Muscle of back (tissue), 13 donors: Measurements from ENCODE around the gene SELENOH. TPM values are rescaled to one million over a fixed set of nuclear protein-coding genes. Genes with fewer than 3 reads are reported as not detected.
"Not testable (repeated sequence)": the region's sequence is repeated elsewhere in the genome, so short reads cannot be mapped to it uniquely, and the experiment has no call there.

ENCODE experiments used
- DNase-seq, 3 donors: peaks; one replicate each; pipeline versions ENCODE4 v3.0.0 to v3.0.0-alpha.2; 2013
- long read RNA-seq, 9 donors: transcript quantifications; one replicate each; lab custom pipeline, GENCODE V29; 2026
- polyA plus RNA-seq, 10 donors: library from polyadenylated mRNA; unstranded; fragments of 120-200 nt; gene quantifications; one replicate each; pipeline ENCODE4 v1.2.1, GENCODE V29; 2013; ENCODE audit not compliant: insufficient read length in 10 of 10

The SELENOH gene, protein sequence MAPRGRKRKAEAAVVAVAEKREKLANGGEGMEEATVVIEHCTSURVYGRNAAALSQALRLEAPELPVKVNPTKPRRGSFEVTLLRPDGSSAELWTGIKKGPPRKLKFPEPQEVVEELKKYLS
- 10 to 100 TPM; 56.5 to 90.1 (median 69.9) TPM for polyA plus RNA-seq
- long read RNA-seq, donor 1, transcript SELENOH-204 (4 exons, 818 nt) = major isoform, 71 of 92 reads
- long read RNA-seq, donor 1, transcript SELENOH-205 (3 exons, 1,039 nt) = minor isoform, 6 of 92 reads
- long read RNA-seq, donor 1, partial matches to known transcripts = 6 of 92 reads
- long read RNA-seq, donor 1, other reads (novel, unspliced or antisense) = 0 of 92 reads
- long read RNA-seq, donor 2, transcript SELENOH-202 (4 exons, 469 nt) = minor isoform, 5 of 95 reads
- long read RNA-seq, donor 2, transcript SELENOH-204 (4 exons, 818 nt) = major isoform, 80 of 95 reads
- long read RNA-seq, donor 2, partial matches to known transcripts = 8 of 95 reads
- long read RNA-seq, donor 2, other reads (novel, unspliced or antisense) = 0 of 95 reads
- long read RNA-seq, donor 3 = 0 reads
- long read RNA-seq, donor 4, transcript SELENOH-207 (1 exons, 523 nt) = minor isoform, 5 of 75 reads
- long read RNA-seq, donor 4, transcript SELENOH-204 (4 exons, 818 nt) = major isoform, 64 of 75 reads
- long read RNA-seq, donor 4, partial matches to known transcripts = 0 of 75 reads
- long read RNA-seq, donor 4, other reads (novel, unspliced or antisense) = 0 of 75 reads
- long read RNA-seq, donor 5, transcript SELENOH-202 (4 exons, 469 nt) = minor isoform, 7 of 125 reads
- long read RNA-seq, donor 5, transcript SELENOH-204 (4 exons, 818 nt) = major isoform, 113 of 125 reads
- long read RNA-seq, donor 5, partial matches to known transcripts = 0 of 125 reads
- long read RNA-seq, donor 5, other reads (novel, unspliced or antisense) = 0 of 125 reads
- long read RNA-seq, donor 6, transcript SELENOH-204 (4 exons, 818 nt) = major isoform, 88 of 106 reads
- long read RNA-seq, donor 6, transcript SELENOH-207 (1 exons, 523 nt) = minor isoform, 6 of 106 reads
- long read RNA-seq, donor 6, partial matches to known transcripts = 5 of 106 reads
- long read RNA-seq, donor 6, other reads (novel, unspliced or antisense) = 0 of 106 reads
- long read RNA-seq, donor 7, transcript SELENOH-204 (4 exons, 818 nt) = major isoform, 67 of 78 reads
- long read RNA-seq, donor 7, transcript SELENOH-201 (3 exons, 833 nt) = minor isoform, 5 of 78 reads
- long read RNA-seq, donor 7, partial matches to known transcripts = 0 of 78 reads
- long read RNA-seq, donor 7, other reads (novel, unspliced or antisense) = 0 of 78 reads
- long read RNA-seq, donor 8, transcript SELENOH-204 (4 exons, 818 nt) = major isoform, 77 of 94 reads
- long read RNA-seq, donor 8, partial matches to known transcripts = 6 of 94 reads
- long read RNA-seq, donor 8, other reads (novel, unspliced or antisense) = 0 of 94 reads
- long read RNA-seq, donor 9, transcript SELENOH-204 (4 exons, 818 nt) = major isoform, 11 of 13 reads
- long read RNA-seq, donor 9, partial matches to known transcripts = 0 of 13 reads
- long read RNA-seq, donor 9, other reads (novel, unspliced or antisense) = 0 of 13 reads

GRCh38 chr11:57741132-57742086 is at the start of gene SELENOH:
Gene SELENOH, plus strand, starts transcription at chr11:57741491. Its CDS starts 105 bp downstream, at chr11:57741596.
- peak; percentile 96 to 98 (median 96) for DNase-seq

GRCh38 chr11:57698843-57699365 is 42.4 kb upstream of the SELENOH start:
- DNase-seq = no peak

- no peak for DNase-seq
Measured at GRCh38 chr11:57699813-57700212, 41.5 kb upstream of the SELENOH start.

DNA sequence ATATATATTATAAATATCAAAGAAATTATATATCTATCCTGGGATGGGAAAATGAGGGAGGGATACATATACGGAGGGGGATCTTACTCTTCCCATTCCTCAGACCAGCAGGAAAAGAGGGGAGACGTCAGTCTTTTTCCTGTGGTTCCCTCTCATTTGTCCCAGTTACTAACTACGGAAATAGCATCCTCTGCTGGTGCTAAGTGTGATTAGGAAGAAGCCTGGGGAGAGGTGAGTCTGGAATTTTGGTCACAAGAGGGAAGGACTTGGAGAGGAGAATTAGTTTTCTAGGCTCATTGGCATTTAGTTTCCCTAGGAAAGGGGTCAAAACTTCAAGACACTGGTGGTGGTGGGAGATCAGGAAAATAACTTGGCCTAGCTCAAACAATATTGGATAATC is 40.9 kb upstream of the SELENOH start:
- no peak for DNase-seq

DNA sequence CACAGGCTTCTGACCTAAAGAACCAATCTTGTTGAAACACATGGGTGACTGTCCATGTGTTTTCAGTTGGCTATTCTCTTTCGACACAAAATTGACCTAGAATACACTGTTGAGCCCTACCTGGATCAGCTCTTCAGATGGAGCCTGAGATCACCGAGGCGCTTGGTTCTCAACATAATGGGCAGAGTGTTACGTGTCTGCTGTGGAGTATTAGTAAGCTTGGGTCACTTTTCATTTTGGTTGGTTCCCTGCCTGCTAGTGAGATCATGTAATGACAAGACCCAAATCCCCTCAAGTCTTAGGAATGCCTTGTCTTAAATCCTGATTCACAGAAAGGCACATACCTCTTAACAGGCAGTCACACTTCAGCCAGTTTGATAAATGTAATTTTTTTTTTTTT is 38.0 kb upstream of the SELENOH start:
- no peak for DNase-seq

DNA sequence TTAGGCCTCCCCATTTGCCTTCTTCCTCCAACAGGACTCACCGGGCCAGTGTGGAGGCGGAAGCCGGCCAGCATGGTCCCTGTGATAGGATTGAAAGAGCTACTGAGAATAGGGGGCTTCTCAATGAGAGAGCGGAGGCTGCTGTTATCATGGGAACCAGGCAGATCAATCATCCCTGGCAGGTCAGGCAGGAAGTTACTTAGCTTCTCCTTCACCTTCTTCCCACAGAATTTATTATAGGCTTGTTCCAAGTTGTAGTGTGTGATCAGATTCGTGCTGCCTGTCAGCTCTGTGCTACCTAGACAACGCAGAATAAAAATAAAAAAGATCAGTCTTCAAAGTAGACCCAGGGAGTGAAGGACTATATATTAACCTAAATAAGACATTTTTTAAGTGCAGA is 36.4 kb upstream of the SELENOH start:
- no peak for DNase-seq

GRCh38 chr11:57705432-57705831 is 35.9 kb upstream of the SELENOH start:
- not testable (repeated sequence) for DNase-seq

- DNase-seq = no peak
Measured at GRCh38 chr11:57709802-57710367, 31.4 kb upstream of the SELENOH start.

- DNase-seq = peak in 1 of 3 donors; percentile 43
Measured at GRCh38 chr11:57711414-57712255, 29.7 kb upstream of the SELENOH start, which contains the start of gene MED19. Gene MED19, minus strand, starts transcription at chr11:57712215. Its CDS starts 36 bp downstream, at chr11:57712179.

DNA sequence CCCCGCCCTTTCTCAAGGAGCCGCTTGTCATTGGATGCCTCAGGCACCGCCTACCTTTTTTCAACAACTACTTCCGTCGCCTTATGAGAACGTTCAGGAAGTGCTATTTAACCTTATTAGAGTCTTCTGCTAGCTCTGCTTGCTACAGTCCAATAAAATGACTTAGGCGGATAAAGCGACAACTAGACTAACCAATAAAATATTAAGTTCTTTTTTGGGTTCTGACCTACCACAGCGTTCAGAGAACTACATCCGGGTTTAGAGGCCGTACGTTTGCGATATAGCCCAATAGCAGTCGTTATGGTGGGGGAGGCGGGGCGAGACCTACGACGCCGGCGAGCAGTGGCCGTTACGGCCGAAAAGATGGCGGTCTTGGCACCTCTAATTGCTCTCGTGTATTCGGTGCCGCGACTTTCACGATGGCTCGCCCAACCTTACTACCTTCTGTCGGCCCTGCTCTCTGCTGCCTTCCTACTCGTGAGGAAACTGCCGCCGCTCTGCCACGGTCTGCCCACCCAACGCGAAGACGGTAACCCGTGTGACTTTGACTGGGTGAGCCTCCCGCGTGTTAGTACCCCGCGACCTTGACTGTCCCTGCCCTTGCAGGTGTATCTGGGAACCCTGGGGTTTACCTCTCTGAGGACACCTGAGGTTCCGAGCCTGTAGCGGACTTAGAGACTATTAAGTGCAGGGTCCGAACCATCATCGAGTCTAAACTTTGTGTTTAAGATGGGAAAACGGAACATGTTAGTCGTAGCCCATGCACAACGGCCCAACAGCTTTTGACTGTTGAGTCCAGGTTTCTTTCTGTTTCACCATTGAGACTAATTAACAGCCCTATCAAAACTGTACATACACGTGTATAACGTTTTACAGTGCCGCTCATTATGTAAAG is 28.8 kb upstream of the SELENOH start, which contains the start of gene TMX2:
TSS of gene TMX2 (plus strand) at position 338 of the 895 bp plus-strand sequence. CDS start at position 364, 26 bp downstream.
- peak; percentile 95 to 99 (median 98) for DNase-seq

DNA sequence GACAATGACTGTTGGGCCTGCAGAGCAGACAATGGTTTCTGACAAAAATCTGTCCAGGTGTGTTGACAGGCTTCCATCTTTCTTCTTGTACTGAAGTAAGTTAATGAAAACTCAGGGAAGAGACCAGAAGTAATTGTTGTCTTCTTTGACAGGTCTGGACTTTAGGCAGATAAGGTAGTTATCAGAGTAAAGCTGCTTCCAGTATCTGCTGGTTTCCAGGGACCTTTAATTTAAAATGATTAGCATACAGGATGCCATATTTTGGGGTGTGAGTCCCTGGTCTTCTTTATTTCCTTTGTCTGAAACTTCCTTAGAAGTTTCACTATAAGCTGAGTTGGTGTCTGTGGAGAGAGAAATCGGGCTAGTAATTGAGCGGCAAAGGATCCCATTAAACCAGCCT is 27.5 kb upstream of the SELENOH start:
- DNase-seq = no peak

DNA sequence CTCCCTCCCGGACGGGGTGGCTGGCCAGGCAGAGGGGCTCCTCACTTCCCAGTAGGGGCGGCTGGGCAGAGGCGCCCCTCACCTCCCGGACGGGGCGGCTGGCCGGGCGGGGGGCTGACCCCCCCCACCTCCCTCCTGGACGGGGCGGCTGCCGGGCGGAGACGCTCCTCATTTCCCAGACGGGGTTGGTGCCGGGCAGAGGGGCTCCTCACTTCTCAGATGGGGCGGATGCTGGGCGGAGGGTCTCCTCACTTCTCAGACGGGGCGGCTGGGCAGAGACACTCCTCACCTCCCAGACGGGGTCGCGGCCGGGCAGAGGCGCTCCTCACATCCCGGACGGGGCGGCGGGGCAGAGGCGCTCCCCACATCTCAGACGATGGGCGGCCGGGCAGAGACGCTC is 24.6 kb upstream of the SELENOH start:
- not testable (repeated sequence) for DNase-seq

GRCh38 chr11:57727185-57727584 is 14.1 kb upstream of the SELENOH start:
- no peak for DNase-seq

DNA sequence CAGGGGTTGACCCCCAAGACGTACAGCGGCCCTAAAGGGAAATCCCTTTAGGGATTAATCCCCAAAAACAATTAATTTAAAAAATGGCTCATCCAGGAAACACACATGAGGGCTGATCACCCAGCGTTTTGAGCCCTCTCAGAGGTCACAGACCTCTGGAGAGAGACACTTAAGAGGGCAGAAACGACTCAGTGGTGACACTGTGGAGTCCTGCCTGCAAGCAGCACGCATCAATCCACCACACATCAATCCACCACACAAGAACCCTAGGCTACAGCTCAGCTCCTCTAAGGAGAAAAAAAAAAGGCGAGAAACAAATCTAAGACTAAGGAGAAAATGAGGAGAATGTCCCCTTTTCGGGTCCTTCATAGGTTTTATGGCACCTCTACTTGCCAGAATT is 12.5 kb upstream of the SELENOH start:
- DNase-seq = no peak

DNA sequence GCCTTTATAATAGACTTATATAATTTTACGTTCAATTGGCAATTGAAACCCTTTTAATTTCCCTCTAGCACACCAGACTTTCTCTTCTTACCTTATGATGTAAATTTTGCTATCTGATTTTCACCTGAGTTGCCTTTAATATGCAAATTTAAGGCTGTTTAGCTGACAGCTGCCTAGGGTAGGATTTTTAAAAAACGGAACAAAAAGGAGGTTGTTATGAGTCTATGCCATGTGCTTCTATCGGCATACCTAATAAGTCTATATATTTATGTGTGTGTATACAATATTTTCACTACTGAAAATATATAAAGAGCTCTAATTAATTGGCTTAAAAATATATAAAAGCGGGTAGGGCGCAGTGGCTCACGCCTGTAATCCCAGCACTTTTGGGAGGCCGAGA is 11.8 kb upstream of the SELENOH start:
- no peak for DNase-seq

GRCh38 chr11:57732661-57733060 is 8.6 kb upstream of the SELENOH start:
- DNase-seq = no peak
